Natural killer cell treated with Interleukin-12 subunit alpha and Interleukin-12 subunit beta and Interleukin-15 and Interleukin-18, amount 100 ng/mL, for 72 hours (primary cell): ENCODE data around the gene ATP5IF1. TPM values are rescaled to one million over a fixed set of nuclear protein-coding genes. Genes with fewer than 3 reads are reported as not detected.

Experiments
- ATAC-seq, 2 donors: fragments of 150-1000 bp; cut with Tn5 transposase in 1 of 2; sonication (Bioruptor Pico), chemical (Tn5 transposase) in 1 of 2; 2 replicates each; pipeline ENCODE4 v1.10.0; 2021
- DNase-seq: peaks from one replicate; pipeline ENCODE4 v3.0.0; 2022; ENCODE audit warnings: low spot score
- H3K27ac Mint-ChIP-seq, 2 donors: 1 replicate in 1 of 2; 2 replicates in 1 of 2; pipeline ENCODE4 v1.8.0; 2022; ENCODE audit warnings: mixed read lengths in 2 of 2, mild to moderate bottlenecking in 1 of 2, moderate library complexity in 1 of 2
- H3K27me3 Mint-ChIP-seq, 2 donors: 1 replicate in 1 of 2; 2 replicates in 1 of 2; pipeline ENCODE4 v1.8.0; 2022; ENCODE audit warnings: mixed read lengths in 2 of 2
- H3K36me3 Mint-ChIP-seq: one replicate; pipeline ENCODE4 v1.8.0; 2022; ENCODE audit warnings: mixed read lengths
- H3K4me1 Mint-ChIP-seq, 2 donors: 1 replicate in 1 of 2; 2 replicates in 1 of 2; pipeline ENCODE4 v1.8.0; 2022; ENCODE audit warnings: low read depth in 2 of 2, mixed read lengths in 2 of 2, mild to moderate bottlenecking in 1 of 2
- H3K4me3 Mint-ChIP-seq: one replicate; pipeline ENCODE4 v1.8.0; 2022; ENCODE audit warnings: mixed read lengths
- H3K9me3 Mint-ChIP-seq: 2 replicates; pipeline ENCODE4 v1.8.0; 2022; ENCODE audit warnings: mixed read lengths
- total RNA-seq, 2 donors: library from RNA; stranded (reverse); gene quantifications; one replicate each; pipeline ENCODE4 v1.2.3, GENCODE V29; 2022

ATP5IF1 gene
- total RNA-seq, 2 donors from 2014 or later: 112 to 125 TPM

DNA sequence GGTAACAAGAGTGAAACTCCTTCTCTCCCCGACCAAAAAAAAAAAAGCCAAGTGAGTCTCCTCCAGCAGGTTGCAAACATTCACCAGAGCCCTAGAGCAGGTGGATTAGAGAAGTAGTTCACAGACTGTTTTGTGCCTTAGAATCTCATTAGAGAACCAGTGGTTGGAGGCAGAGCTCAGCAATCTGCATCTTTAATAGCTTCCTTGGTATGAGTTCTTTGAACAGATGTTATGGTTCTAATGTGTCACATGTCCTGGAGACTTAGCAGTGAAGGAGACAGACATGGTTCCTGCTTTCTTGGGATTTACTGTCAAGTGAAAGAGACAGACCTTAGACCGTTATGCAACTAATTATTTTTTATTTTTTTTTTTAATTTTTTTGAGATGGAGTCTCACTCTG is 50.2 kb downstream of the ATP5IF1 start:
- ATAC-seq: no peak
- Mint-ChIP-seq H3K4me1 (peaks cover 9 to 11% of the 10 kb centered on the region in 2 donors), H3K9me3 (no peaks in the 10 kb centered on the region), H3K4me3 (no peak overlapping the region), H3K27ac (no peak overlapping the region), H3K36me3 (peaks cover 5% of the 10 kb centered on the region), H3K27me3 (no peaks in the 10 kb centered on the region)
- DNase-seq: no peak

Other genes starting within 250 kb of the ATP5IF1 start
- gene EYA3, start 147.5 kb upstream of the ATP5IF1 start, total RNA-seq: 10 to 100 TPM; 62.6 to 64.6 TPM
- gene PTAFR, start 59.4 kb upstream of the ATP5IF1 start, total RNA-seq: 1 to 10 TPM; 1.3 to 2.0 TPM
- gene DNAJC8, start 3.1 kb upstream of the ATP5IF1 start, total RNA-seq: 100 to 1,000 TPM in 1 of 2 donors, 10 to 100 TPM in 1; 62.8 to 103 TPM
- 10 to 100 TPM; 26.4 to 36.1 TPM for gene SESN2, start 23.4 kb downstream of the ATP5IF1 start, total RNA-seq
- gene MED18, start 92.9 kb downstream of the ATP5IF1 start, total RNA-seq: 10 to 100 TPM; 17.9 to 21.4 TPM
- 10 to 100 TPM; 30.2 to 32.7 TPM for gene PHACTR4, start 133.6 kb downstream of the ATP5IF1 start, total RNA-seq